Measurements from ENCODE around the gene RABGGTA.

GRCh38 chr14:24236689-24237462, 34.5 kb downstream of the RABGGTA start:
- TF ChIP-seq, protein P1, sequence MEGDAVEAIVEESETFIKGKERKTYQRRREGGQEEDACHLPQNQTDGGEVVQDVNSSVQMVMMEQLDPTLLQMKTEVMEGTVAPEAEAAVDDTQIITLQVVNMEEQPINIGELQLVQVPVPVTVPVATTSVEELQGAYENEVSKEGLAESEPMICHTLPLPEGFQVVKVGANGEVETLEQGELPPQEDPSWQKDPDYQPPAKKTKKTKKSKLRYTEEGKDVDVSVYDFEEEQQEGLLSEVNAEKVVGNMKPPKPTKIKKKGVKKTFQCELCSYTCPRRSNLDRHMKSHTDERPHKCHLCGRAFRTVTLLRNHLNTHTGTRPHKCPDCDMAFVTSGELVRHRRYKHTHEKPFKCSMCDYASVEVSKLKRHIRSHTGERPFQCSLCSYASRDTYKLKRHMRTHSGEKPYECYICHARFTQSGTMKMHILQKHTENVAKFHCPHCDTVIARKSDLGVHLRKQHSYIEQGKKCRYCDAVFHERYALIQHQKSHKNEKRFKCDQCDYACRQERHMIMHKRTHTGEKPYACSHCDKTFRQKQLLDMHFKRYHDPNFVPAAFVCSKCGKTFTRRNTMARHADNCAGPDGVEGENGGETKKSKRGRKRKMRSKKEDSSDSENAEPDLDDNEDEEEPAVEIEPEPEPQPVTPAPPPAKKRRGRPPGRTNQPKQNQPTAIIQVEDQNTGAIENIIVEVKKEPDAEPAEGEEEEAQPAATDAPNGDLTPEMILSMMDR (IDR thresholded peaks at IDR 0.05), result no peak
- TF ChIP-seq POLR2A (IDR thresholded peaks at IDR 0.05) (no peak), POLR2AphosphoS5 (IDR thresholded peaks at IDR 0.05) (no peak)

Data from breast epithelium (tissue), 3 donors.